Uterus (tissue), 2 donors: ENCODE data around the gene KRT33A.

Source experiments
- POLR2A ChIP-seq, 2 donors: fragments of 450-650 bp; IDR thresholded peaks; one replicate each; pipeline ENCODE4 v1.6.1; 2016; ENCODE audit warnings: antibody characterized with exemption in 2 of 2, mild to moderate bottlenecking in 1 of 2, moderate library complexity in 1 of 2
- TF ChIP-seq, protein P1 (sequence below), 4 experiments: fragments of 200-600 bp in 2 of 4; fragments of 450-650 bp in 2 of 4; sonication (generic) in 2 of 4; IDR thresholded peaks; one replicate each; pipeline ENCODE4 v1.5.1; 2016 to 2019; ENCODE audit warnings: antibody characterized with exemption in 4 of 4, mild to moderate bottlenecking in 2 of 4, moderate library complexity in 1 of 4

DNA sequence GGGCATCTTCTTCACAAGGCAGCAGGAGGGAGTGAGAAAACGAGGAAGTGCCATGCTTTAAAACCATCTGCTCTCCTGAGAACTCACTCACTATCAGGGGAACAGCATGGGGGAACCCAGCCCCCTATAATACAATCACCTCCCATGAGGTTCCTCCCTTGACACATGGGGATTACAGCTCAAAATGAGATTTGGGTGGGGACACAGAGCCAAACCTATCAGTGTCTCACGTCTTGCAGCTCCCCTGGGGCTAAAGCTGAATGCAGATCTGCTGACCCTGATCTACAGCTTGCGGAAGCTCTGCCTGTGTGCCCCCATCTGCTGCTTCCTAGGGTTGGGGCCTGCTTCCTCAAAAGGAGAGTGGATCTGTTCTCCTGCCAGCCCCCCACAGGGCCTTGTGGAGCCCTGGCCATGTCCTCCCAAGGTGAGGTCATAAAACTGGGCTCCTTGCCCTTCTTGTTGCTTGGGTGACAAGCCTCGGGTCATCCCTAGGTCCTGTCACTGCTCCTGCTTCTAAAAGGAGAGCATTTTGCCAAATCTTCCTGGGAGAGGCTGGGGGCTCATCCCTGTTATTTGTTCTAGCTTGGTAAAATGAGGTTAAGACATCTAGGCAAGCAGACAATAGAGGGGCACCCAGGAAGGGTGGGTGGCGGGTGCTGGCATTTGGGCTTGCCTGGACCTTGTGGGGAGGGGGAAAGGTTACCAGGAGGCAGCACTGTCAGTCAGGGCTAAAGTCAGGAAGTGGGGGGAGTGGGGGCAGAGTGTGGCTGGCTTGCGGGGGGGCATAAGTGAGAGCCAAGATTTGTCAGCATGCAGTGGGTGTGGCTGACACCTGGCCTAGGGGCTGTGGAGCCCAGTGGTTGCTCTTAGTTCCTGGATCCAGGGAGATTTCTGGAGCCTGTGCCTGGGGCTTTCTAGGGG, 16.0 kb downstream of the KRT33A start:
- TF ChIP-seq, protein P1, sequence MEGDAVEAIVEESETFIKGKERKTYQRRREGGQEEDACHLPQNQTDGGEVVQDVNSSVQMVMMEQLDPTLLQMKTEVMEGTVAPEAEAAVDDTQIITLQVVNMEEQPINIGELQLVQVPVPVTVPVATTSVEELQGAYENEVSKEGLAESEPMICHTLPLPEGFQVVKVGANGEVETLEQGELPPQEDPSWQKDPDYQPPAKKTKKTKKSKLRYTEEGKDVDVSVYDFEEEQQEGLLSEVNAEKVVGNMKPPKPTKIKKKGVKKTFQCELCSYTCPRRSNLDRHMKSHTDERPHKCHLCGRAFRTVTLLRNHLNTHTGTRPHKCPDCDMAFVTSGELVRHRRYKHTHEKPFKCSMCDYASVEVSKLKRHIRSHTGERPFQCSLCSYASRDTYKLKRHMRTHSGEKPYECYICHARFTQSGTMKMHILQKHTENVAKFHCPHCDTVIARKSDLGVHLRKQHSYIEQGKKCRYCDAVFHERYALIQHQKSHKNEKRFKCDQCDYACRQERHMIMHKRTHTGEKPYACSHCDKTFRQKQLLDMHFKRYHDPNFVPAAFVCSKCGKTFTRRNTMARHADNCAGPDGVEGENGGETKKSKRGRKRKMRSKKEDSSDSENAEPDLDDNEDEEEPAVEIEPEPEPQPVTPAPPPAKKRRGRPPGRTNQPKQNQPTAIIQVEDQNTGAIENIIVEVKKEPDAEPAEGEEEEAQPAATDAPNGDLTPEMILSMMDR (IDR thresholded peaks at IDR 0.05): no peak
- TF ChIP-seq POLR2A (IDR thresholded peaks at IDR 0.05): no peak
